Left lung (tissue), 10 donors: Measurements from ENCODE around the gene RECQL5. TPM values are rescaled to one million over a fixed set of nuclear protein-coding genes. Genes with fewer than 3 reads are reported as not detected.
"Not testable (repeated sequence)": the region's sequence is repeated elsewhere in the genome, so short reads cannot be mapped to it uniquely, and the experiment has no call there.

Experiments
- ATAC-seq: fragments of 200-7000 bp; cut with Tn5 transposase; one replicate; pipeline ENCODE4 v1.9.1; 2020; ENCODE audit warnings: moderate library complexity
- DNase-seq, 4 donors: peaks; one replicate each; pipeline ENCODE4 v3.0.0-alpha.2; 2013 to 2020
- H3K27ac ChIP-seq, 2 donors: fragments of 200-600 bp; sonication (generic) in 1 of 2; one replicate each; pipeline versions ENCODE4 v1.5.0 to v1.8.0; 2020 to 2021
- H3K27me3 ChIP-seq, 2 donors: fragments of 200-600 bp; sonication (generic) in 1 of 2; one replicate each; pipeline versions ENCODE4 v1.5.0 to v1.8.0; 2020 to 2021
- H3K36me3 ChIP-seq, 2 donors: fragments of 200-600 bp; sonication (generic) in 1 of 2; one replicate each; pipeline versions ENCODE4 v1.5.0 to v1.8.0; 2020 to 2021
- H3K4me1 ChIP-seq, 2 donors: fragments of 200-600 bp; one replicate each; pipeline ENCODE4 v1.8.0; 2021
- H3K4me3 ChIP-seq, 2 donors: fragments of 200-600 bp; sonication (generic) in 1 of 2; one replicate each; pipeline versions ENCODE4 v1.5.0 to v1.8.0; 2020 to 2021; ENCODE audit warnings: mild to moderate bottlenecking in 1 of 2
- H3K9me3 ChIP-seq, 2 donors: fragments of 200-600 bp; sonication (generic) in 1 of 2; one replicate each; pipeline versions ENCODE4 v1.5.0 to v1.8.0; 2020 to 2021
- intact Hi-C, 2 donors: fragments of 100-400 bp; cut with DNase I; formaldehyde crosslinking; loops; one replicate each; pipeline versions ENCODE4 v1.11.2 to v1.14.2; 2022
- polyA plus RNA-seq, 6 donors: library from polyadenylated mRNA; unstranded; fragments of 120-200 nt; gene quantifications; one replicate each; pipeline ENCODE4 v1.2.1, GENCODE V29; 2013; ENCODE audit not compliant: insufficient read length in 6 of 6
- total RNA-seq, 2 donors: library from RNA; stranded (reverse); fragmentation: NEBNext Ultra II Directional; extraction: Animal tissue kit (Norgen Biotek cat#: 25700); gene quantifications; one replicate each; pipeline ENCODE4 v1.2.1, GENCODE V29; 2021
- TF ChIP-seq, protein P1 (sequence below), 2 donors: fragments of 200-600 bp; sonication (generic) in 1 of 2; IDR thresholded peaks; one replicate each; pipeline versions ENCODE4 v1.5.0 to v1.8.0; 2021; ENCODE audit warnings: antibody characterized with exemption in 2 of 2
- donor health status: DM: no; HTN: yes; CAD: no.
- donor health status: DM: no; HTN: no; CAD: no.

Gene RECQL5
- total and polyA plus RNA-seq, 8 donors, result 28.5 to 43.0 (median 34.5) TPM

DNA sequence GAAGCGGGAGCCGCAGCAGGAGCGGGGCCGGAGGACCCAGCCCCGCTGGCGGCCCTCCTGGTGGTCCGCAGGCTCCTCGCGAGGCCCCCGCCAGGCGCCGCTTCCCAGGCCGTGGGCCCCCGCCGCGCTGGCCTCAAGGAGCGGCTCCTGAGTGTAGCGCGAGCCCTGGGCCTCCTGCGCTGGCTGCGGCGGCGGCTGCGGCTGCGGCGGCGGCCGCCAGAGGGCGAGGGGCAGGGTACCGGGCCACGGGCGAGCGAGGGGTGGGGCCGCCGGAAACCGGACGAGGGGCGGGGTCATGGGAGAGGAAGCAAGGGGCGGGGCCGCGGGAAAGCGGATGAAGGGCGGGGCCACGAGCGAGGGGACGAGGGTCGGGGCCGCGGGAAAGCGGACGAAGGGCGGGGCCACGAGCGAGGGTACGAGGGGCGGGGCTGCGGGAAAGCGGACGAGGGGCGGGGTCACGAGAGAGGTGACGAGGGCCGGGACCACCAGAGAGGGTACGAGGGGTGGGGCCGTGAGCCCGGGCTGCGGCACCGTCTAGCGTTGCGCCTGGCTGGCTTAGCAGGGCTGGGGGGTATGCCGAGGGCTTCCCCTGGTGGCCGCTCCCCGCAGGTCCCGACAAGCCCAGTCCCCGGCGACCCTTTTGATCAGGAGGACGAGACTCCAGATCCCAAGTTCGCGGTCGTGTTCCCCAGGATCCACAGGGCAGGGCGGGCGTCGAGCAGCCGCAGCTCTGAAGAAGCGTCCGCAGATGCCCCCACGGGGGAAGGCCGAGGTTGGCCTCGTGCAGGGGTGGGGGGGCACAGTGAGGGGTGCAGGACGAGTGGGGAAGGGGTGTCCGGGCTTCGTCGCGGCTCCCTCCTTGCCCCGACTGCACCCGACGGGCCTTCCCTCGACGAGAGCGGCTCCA, 77.7 kb downstream of the RECQL5 start:
- peak; percentile 90 for ATAC-seq
- intact Hi-C loops, result loop anchor here in 1 of 2 donors (10.0 kb wide), 1 partner anchor 64 kb away; the partner anchor contains the start of gene LLGL2
- peak; percentile 92 to 100 (median 96) for DNase-seq
- Histone ChIP-seq H3K36me3 (no peaks in the 10 kb centered on the region), H3K27me3 (no peaks in the 10 kb centered on the region), H3K27ac (peak overlapping the region; percentile 93 to 97), H3K4me1 (peaks cover 8 to 23% of the 10 kb centered on the region in 2 donors), H3K4me3 (peak overlapping the region; percentile 57 to 61), H3K9me3 (no peaks in the 10 kb centered on the region)
- TF ChIP-seq, protein P1, sequence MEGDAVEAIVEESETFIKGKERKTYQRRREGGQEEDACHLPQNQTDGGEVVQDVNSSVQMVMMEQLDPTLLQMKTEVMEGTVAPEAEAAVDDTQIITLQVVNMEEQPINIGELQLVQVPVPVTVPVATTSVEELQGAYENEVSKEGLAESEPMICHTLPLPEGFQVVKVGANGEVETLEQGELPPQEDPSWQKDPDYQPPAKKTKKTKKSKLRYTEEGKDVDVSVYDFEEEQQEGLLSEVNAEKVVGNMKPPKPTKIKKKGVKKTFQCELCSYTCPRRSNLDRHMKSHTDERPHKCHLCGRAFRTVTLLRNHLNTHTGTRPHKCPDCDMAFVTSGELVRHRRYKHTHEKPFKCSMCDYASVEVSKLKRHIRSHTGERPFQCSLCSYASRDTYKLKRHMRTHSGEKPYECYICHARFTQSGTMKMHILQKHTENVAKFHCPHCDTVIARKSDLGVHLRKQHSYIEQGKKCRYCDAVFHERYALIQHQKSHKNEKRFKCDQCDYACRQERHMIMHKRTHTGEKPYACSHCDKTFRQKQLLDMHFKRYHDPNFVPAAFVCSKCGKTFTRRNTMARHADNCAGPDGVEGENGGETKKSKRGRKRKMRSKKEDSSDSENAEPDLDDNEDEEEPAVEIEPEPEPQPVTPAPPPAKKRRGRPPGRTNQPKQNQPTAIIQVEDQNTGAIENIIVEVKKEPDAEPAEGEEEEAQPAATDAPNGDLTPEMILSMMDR (IDR thresholded peaks at IDR 0.05), result peak; percentile 62 to 82

- peak; percentile 15 for ATAC-seq
- no peaks in the 10 kb centered on the region for H3K27me3 ChIP-seq
- peak in 2 of 4 donors; percentile 45 to 88 for DNase-seq
- no peaks in the 10 kb centered on the region for H3K36me3 ChIP-seq
- peak overlapping the region; percentile 93 to 97 for H3K27ac ChIP-seq
- peak overlapping the region; percentile 57 to 61 for H3K4me3 ChIP-seq
- intact Hi-C loops, result loop anchor here in 1 of 2 donors (10.0 kb wide), 1 partner anchor 64 kb away; the partner anchor contains the start of gene LLGL2
- no peaks in the 10 kb centered on the region for H3K9me3 ChIP-seq
- TF ChIP-seq, protein P1 (IDR thresholded peaks at IDR 0.05), result no peak
- H3K4me1 ChIP-seq, result peaks cover 8 to 23% of the 10 kb centered on the region in 2 donors
Measured at GRCh38 chr17:75588596-75589011, 78.3 kb downstream of the RECQL5 start.

DNA sequence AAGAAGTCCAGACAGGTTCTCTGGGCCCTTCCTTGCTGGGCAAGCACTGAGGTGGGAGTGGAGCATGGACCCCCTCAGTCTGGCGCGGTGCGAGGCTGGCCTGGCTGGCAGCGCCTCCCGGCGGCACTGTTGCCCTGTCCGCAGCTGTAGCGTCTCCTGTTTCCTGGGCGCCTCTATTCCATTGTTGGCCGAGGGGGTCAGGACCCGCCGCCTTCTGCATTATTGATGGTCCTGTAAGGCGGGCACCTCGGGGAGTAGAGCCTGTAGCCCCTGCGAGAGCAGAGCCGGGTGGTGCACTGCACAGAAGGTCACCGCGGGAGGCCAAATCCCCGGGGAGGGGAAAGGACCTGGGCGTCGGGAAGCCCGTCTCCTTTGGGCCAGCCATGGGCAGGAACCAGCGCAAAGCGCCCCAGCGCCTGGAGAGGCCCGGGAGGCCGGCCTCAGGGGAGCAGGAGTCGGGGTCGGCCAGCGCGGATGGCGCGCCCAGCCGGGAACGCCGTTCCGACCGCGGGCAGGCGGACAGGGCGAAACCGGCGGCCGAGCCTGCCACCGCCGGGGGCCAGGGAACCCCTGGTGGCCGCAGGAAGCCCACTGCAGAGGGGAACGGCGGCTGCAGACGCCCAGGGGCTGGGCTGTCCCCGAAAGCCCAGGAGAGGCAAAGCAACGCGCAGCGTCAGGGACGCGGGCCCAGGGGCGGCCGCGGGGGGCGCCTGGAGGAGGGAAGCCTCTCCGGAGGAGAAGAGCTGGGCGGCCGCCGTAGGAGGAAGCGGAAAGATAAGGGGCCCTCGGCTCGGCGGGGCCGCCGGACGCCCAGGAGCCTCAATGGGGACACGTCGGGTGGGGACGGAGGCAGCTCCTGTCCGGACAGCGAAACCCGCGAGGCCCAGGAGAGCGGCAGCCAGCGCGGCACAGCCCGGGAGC, 79.0 kb downstream of the RECQL5 start, which contains the start of gene MYO15B:
TSS of gene MYO15B (plus strand) at position 126 of the 921 bp plus-strand sequence. CDS start at position 384, 258 bp downstream.
- H3K27me3 ChIP-seq, result no peaks in the 10 kb centered on the region
- intact Hi-C loops, result loop anchor here in 1 of 2 donors (10.0 kb wide), 1 partner anchor 63 kb away; the partner anchor contains the start of gene LLGL2

GRCh38 chr17:75584849-75585175, 82.1 kb downstream of the RECQL5 start:
- intact Hi-C loops, result loop anchor here in 1 of 2 donors (10.0 kb wide), 1 partner anchor 60 kb away; the partner anchor contains the start of gene LLGL2
- Histone ChIP-seq H3K4me1 (peaks cover 8 to 15% of the 10 kb centered on the region in 2 donors), H3K27me3 (no peaks in the 10 kb centered on the region), H3K27ac (no peak overlapping the region), H3K9me3 (no peaks in the 10 kb centered on the region), H3K36me3 (no peaks in the 10 kb centered on the region), H3K4me3 (no peak overlapping the region)
- DNase-seq (no peak), ATAC-seq (no peak)
- TF ChIP-seq, protein P1 (IDR thresholded peaks at IDR 0.05), result no peak

More for the DNA sequence above, 79.0 kb downstream of the RECQL5 start, which contains the start of gene MYO15B:
- Histone ChIP-seq H3K4me3 (peak within 1 kb of the TSS; percentile 57 to 61), H3K36me3 (no peaks in the 10 kb centered on the region), H3K27ac (peak within 1 kb of the TSS; percentile 93 to 97), H3K9me3 (no peaks in the 10 kb centered on the region), H3K4me1 (peaks cover 8 to 23% of the 10 kb centered on the region in 2 donors)
- ATAC-seq (peak; percentile 48), DNase-seq (peak; percentile 70 to 95 (median 76))
- TF ChIP-seq, protein P1 (IDR thresholded peaks at IDR 0.05), result peak in 1 of 2 donors; percentile 56

GRCh38 chr17:75583197-75583596, 83.8 kb downstream of the RECQL5 start:
- ATAC-seq, H3K27ac ChIP-seq, H3K9me3 ChIP-seq, H3K36me3 ChIP-seq, DNase-seq, H3K4me3 ChIP-seq, H3K27me3 ChIP-seq: not testable (repeated sequence)
- H3K4me1 ChIP-seq, result peaks cover 8 to 16% of the 10 kb centered on the region in 2 donors
- intact Hi-C loops, result loop anchor here in 1 of 2 donors (10.0 kb wide), 1 partner anchor 58 kb away; the partner anchor contains the start of gene LLGL2

GRCh38 chr17:75581121-75581725, 85.7 kb downstream of the RECQL5 start:
- intact Hi-C loops, result loop anchor here in 1 of 2 donors (10.0 kb wide), 1 partner anchor 56 kb away; the partner anchor contains the start of gene LLGL2
- DNase-seq, H3K36me3 ChIP-seq, H3K4me1 ChIP-seq, H3K27me3 ChIP-seq, H3K9me3 ChIP-seq, H3K27ac ChIP-seq, ATAC-seq, H3K4me3 ChIP-seq: not testable (repeated sequence)
